Measurements from ENCODE around the gene SNU13.

DNA sequence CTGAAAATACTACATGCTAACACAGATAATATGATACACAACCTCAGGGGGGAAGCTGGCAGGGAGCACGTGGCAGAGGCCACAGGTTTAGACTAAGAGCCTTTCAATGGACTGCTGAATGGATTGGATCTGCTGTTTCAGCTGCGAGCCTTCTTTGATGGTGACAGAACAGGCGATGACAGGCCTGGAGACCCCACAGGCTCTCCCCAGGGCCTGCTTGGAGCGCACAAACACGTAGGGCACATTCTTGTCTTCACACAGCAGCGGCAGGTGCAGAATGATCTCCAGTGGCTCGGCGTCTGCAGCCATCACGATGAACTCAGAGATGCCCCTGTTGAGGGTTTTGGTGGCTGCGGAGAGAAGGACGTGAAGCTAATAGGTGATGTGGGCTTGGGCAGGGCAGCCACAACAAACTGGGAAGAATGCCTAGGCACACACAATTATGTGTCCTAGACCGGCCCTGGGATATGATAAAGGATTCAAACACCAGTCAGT, 13.8 kb downstream of the SNU13 start:
- TF ChIP-seq, protein P1, sequence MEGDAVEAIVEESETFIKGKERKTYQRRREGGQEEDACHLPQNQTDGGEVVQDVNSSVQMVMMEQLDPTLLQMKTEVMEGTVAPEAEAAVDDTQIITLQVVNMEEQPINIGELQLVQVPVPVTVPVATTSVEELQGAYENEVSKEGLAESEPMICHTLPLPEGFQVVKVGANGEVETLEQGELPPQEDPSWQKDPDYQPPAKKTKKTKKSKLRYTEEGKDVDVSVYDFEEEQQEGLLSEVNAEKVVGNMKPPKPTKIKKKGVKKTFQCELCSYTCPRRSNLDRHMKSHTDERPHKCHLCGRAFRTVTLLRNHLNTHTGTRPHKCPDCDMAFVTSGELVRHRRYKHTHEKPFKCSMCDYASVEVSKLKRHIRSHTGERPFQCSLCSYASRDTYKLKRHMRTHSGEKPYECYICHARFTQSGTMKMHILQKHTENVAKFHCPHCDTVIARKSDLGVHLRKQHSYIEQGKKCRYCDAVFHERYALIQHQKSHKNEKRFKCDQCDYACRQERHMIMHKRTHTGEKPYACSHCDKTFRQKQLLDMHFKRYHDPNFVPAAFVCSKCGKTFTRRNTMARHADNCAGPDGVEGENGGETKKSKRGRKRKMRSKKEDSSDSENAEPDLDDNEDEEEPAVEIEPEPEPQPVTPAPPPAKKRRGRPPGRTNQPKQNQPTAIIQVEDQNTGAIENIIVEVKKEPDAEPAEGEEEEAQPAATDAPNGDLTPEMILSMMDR (conservative IDR thresholded peaks at IDR 0.05 in 1 of 2, IDR thresholded peaks at IDR 0.05 in 1 of 2; ENCODE audit: low read depth in 1 of 2, low read length in 2 of 2) = no peak
- no peak for TF ChIP-seq EZH2 (IDR thresholded peaks at IDR 0.05; ENCODE audit: low read length, missing control alignments)

All from fibroblast of lung (primary cell).